OCI-LY7 (cell line): ENCODE data around the gene CENPQ.

ENCODE experiments used
- EZH2phosphoT487 ChIP-seq: fragments of 200-600 bp; sonication (generic); IDR thresholded peaks from 2 replicates; pipeline ENCODE4 v1.6.1; 2018; ENCODE audit warnings: low read depth, borderline replicate concordance, mild to moderate bottlenecking, mixed run types, antibody characterized with exemption, low read length, moderate library complexity, mixed read lengths
- TF ChIP-seq, protein P1 (sequence below): fragments of 200-600 bp; sonication (generic); conservative IDR thresholded peaks from 2 replicates; pipeline ENCODE4 v1.5.1; 2014; ENCODE audit warnings: mild to moderate bottlenecking, antibody characterized with exemption, low read length, moderate library complexity, mixed read lengths

DNA sequence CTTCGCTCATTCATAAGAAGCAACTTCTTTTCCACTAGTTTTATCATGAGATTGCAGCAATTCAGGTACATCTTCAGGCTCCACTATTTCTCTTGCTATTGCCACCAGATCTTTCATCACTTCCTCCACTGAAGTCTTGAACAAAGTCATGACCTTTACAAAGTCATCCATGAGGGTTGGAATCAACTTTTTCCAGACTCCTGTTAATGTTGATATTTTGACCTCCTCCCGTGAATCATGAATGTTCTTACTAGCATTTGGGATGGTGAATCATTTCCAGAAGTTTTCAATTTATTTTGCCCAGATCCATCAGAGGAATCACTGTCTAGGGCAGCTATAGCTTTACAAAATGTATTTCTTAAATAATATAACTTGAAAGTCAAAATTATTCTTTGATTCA, 1.5 kb downstream of the CENPQ start:
- TF ChIP-seq EZH2phosphoT487: no peak
- TF ChIP-seq, protein P1, sequence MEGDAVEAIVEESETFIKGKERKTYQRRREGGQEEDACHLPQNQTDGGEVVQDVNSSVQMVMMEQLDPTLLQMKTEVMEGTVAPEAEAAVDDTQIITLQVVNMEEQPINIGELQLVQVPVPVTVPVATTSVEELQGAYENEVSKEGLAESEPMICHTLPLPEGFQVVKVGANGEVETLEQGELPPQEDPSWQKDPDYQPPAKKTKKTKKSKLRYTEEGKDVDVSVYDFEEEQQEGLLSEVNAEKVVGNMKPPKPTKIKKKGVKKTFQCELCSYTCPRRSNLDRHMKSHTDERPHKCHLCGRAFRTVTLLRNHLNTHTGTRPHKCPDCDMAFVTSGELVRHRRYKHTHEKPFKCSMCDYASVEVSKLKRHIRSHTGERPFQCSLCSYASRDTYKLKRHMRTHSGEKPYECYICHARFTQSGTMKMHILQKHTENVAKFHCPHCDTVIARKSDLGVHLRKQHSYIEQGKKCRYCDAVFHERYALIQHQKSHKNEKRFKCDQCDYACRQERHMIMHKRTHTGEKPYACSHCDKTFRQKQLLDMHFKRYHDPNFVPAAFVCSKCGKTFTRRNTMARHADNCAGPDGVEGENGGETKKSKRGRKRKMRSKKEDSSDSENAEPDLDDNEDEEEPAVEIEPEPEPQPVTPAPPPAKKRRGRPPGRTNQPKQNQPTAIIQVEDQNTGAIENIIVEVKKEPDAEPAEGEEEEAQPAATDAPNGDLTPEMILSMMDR: no peak
